NB4 (cell line): Measurements from ENCODE around the gene NFE2L1.

Experiments used
- CTCF ChIP-seq: IDR thresholded peaks from one replicate; pipeline ENCODE4 v1.5.1; 2012; ENCODE audit warnings: low read depth, low read length
- MAX ChIP-seq: IDR thresholded peaks from 2 replicates; pipeline ENCODE4 v1.6.1; 2011; ENCODE audit warnings: low read depth, low read length

- no peak for TF ChIP-seq MAX
- TF ChIP-seq CTCF, result no peak
Observed at GRCh38 chr17:48045316-48046001, 2.7 kb upstream of the NFE2L1 start.
